Suppressor macrophage treated with lipopolysaccharide for 4 hours (primary cell): ENCODE results near the gene RNF121.
"Not testable (repeated sequence)": the region's sequence is repeated elsewhere in the genome, so short reads cannot be mapped to it uniquely, and the experiment has no call there.

ENCODE experiments used
- DNase-seq: peaks from one replicate; pipeline ENCODE4 v3.0.0-alpha.2; 2020

RNF121 gene

DNA sequence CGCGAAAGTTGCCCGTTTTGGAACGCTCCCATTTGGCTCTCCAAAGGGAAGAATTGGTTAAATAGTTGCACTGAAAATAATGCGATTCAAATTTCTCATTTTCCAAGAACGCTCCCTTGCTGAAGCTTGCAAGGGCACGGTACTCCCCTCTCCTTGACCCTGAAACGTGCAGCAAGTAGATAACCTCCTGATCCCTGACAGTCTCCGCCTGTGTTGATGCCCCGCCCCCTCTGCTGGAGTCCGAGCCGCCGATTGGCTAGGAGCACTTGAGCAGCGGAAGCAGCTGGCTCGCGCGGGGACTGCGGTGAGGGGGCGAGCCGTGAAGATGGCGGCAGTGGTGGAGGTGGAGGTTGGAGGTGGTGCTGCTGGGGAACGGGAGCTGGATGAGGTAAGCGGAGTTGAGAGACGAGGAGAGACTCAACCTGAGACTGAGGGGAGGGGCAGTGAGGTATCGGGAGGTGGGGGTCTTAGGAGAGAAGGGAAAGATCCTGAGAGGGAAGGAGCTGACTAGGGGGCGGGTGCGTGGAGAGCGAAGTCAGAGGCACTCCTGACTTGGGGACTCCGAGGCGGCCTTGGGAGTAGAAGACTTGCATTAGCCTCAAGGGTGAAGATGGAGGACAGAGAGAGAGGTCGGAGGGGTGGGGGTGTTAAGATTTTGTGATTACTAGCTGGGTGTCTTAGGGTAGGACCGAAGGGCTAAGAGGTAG, at the start of gene RNF121:
Gene RNF121, plus strand, starts transcription at position 310 of the 707 bp plus-strand sequence. Its CDS starts 16 bp downstream, at position 326.
- DNase-seq = peak; percentile 96

DNA sequence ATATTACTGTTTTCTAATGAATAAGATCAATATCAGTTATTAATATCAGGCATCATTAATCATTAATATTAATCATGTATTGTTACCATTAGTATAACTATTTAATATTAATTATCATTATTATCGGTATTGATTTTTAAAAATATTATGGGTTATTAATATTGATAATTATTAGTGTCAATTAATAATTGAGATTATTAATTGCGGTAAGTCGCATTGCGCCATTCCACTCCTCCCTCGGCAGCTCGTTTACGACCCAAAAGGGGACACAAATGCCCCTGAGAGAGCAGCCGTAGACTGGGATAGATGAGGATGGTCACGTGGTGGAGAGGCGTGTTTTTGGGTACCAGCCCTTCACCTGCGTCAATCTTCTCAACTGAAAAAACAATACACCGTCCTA, 43.0 kb upstream of the RNF121 start:
- DNase-seq = not testable (repeated sequence)

GRCh38 chr11:71888335-71889010, 40.4 kb upstream of the RNF121 start:
- DNase-seq = not testable (repeated sequence)

GRCh38 chr11:71889181-71889872, 39.5 kb upstream of the RNF121 start:
- not testable (repeated sequence) for DNase-seq

GRCh38 chr11:71895961-71896360, 32.9 kb upstream of the RNF121 start:
- DNase-seq = no peak

DNA sequence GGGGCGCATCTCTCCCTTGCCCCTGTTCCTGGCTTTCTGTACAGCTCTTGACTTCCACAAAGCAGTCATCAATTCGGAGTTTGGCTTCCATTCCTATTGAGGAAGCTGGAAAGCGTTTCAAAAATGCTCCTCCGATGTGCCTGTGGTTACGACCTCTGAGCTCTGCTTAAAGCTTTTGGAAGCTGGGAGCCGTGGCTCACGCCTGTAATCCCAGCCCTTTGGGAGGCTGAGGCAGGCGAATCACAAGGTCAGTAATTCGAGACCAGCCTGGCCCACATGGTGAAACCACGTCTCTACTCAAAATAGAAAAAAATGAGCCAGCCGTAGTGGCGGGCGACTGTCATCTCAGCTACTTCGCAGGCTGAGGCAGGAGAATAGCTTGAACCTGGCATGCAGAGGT, 27.7 kb upstream of the RNF121 start:
- DNase-seq = not testable (repeated sequence)

GRCh38 chr11:71908218-71908617, 20.6 kb upstream of the RNF121 start:
- no peak for DNase-seq

GRCh38 chr11:71910775-71911174, 18.1 kb upstream of the RNF121 start:
- DNase-seq = not testable (repeated sequence)

DNA sequence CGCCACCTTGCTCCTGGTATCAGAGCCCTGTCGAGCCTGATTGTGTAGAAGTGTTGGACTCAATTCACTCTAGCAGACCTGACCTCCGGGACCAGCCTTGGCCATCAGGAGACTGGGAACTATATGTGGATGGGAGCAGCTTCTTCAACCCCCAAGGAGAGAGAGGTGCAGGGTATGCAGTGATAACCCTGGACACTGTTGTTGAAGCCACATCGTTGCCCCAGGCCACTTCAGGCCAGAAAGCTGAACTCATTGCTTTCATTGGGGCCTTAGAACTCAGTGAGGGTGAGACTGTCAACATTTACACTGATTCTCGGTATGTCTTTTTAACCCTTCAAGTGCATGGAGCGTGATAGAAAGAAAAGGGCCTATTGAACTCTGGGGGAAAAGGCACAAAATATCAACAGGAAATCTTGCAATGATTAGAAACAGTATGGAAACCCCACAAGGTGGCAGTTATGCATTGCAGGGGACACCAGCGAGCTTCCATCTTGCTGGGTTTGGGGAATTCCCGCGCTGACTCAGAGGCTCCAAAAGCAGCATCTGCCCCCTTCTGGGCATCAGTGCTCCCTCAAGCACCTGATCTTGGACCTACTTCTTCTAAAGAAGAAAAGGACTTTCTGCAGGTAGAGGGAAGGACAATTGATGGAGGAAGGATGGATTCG, 17.4 kb upstream of the RNF121 start:
- DNase-seq = peak; percentile 12

GRCh38 chr11:71911986-71912340, 16.9 kb upstream of the RNF121 start:
- not testable (repeated sequence) for DNase-seq

GRCh38 chr11:71913756-71914526, 14.9 kb upstream of the RNF121 start:
- no peak for DNase-seq

DNA sequence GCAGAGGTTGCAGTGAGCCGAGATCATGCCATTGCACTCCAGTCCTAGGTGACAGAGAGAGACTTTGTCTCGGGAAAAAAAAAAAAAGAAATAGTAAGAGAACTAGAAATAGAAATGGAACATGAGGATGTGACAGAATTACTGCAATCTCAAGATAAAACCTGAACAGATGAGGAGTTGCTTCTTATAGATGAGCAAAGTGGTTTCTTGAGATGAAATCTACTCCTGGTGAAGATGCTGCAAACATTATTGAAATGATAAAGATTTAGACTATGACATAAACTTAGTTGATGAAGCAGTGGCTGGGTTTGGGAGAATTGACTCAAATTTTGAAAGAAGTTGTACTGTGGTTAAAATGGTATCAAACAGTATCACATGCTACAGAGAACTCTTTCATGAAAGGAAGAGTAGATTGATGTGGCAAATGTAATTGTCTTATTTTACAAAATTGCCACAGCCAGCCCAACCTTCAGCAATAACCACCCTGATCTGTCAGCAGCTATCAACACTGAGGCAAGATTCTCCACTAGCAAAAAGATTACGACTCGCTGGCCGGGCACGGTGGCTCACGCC, 14.1 kb upstream of the RNF121 start:
- no peak for DNase-seq

DNA sequence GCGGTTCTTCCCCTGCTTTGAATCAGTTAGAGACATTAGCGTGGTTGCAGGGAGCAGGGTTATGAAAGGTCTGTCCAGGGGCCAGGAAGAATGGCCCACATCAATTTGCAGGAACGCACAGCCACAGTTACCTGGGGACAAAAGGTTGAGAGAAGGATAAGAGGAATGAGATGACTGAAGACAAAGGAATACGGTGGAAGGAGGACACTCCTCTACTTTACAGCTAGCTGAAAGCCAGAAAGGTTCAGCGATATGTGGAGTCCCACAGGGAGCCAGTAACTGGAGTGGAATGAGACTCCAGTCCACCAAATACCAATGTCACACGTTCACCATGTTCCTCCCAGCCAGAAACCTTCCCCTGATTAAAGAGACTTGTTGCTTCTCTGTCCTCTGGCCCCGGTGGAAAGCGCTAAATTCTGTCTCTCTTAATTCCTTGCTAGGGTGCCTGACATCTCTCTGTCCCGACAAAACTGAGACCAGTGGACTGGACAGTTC, 11.2 kb upstream of the RNF121 start:
- no peak for DNase-seq

DNA sequence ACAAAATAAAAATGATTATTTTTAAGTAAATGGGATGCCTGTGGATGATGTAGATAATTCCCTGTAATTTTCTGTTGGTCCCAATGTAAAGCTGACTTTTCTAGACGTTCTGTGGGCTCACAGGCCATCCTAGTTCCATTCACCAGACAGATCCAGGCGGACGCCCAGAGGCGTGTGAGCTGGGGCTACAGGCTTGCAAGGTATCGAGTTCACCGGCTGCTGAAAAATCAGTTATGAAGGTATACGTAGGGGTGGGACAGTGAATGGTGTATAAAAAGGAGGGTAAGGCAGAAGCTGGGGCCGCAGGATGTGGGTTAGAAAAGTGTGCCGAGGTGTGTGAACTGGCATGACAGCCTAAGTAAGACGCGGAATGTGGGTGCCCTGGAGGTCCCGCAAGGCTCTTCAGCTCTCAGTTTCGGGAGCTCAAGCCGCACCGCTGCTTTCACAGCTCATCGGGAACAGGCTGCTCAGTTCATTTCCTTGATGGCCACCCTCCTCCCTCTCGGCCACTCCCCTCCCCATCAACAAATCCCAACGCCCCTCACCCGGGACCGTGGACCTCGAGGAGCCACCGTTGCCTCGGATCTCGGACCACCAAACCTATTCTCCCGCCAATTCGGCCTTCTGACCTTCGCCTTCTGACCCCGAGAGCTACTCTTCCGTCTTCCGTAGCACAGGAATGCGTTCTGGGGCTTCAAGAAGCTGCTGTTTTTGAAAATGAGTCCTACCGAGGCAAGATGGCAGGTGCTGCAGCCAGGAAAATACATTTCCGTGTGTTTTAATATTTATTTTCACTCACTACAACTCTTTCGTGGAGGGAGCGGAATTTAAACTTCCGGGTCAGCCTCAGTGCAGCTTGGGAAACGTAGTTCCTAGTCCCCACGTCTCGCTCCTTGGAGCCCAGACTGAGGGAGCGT, 768 bp upstream of the RNF121 start, which contains the start of gene XNDC1N:
Gene XNDC1N, minus strand, starts transcription at position 775 of the 917 bp plus-strand sequence. CDS start 5,241 bp downstream, outside the sequence.
- peak; percentile 82 for DNase-seq

- no peak for DNase-seq
Observed at GRCh38 chr11:71929491-71929890, 645 bp downstream of the RNF121 start.

GRCh38 chr11:71930556-71931244, 1.9 kb downstream of the RNF121 start:
- no peak for DNase-seq

GRCh38 chr11:71931245-71931602, 2.4 kb downstream of the RNF121 start:
- DNase-seq = no peak

- no peak for DNase-seq
Observed at GRCh38 chr11:71933141-71933933, 4.5 kb downstream of the RNF121 start.

DNA sequence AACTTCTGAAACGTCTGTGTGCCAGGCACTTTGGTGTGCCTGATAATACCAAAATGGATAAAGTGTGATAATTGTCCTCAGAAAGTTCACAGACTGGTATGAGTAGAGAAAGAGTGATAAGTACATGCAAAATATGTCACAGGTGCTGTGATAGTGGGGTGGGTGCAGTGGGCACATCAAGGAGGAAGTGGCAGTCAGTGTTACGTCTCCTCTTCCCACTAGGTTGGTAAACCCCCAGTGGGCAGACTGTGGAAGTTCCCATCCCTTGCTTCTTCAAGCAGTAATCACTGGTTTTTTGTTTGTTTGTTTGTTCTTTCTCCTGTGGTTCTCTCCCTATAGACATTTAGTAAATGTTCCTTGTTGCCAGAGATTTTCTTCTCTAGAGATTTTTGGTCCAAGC, 5.4 kb downstream of the RNF121 start:
- DNase-seq = peak; percentile 39
